ENCODE measurements around the gene CDH13. TPM values are rescaled to one million over a fixed set of nuclear protein-coding genes. Genes with fewer than 3 reads are reported as not detected.

CDH13 gene
- total RNA-seq, 1 experiment from 2014 or later = 34.5 TPM

GRCh38 chr16:83066011-83066410, 439.2 kb downstream of the CDH13 start:
- Histone ChIP-seq H3K4me3 (no peak overlapping the region), H3K9me3 (replicated peaks) (no peaks in the 10 kb centered on the region), H3K4me1 (no peaks in the 10 kb centered on the region), H3K27me3 (no peaks in the 10 kb centered on the region), H3K27ac (no peak overlapping the region), H3K36me3 (no peaks in the 10 kb centered on the region)
- no peak for DNase-seq

GRCh38 chr16:83066881-83067280, 440.1 kb downstream of the CDH13 start:
- no peak overlapping the region for H3K27ac ChIP-seq
- no peak overlapping the region for H3K4me3 ChIP-seq
- H3K27me3 ChIP-seq = no peaks in the 10 kb centered on the region
- H3K9me3 ChIP-seq (replicated peaks) = no peaks in the 10 kb centered on the region
- no peak for DNase-seq
- H3K36me3 ChIP-seq = no peaks in the 10 kb centered on the region
- no peaks in the 10 kb centered on the region for H3K4me1 ChIP-seq

GRCh38 chr16:83068686-83069085, 441.9 kb downstream of the CDH13 start:
- Histone ChIP-seq H3K27ac (no peak overlapping the region), H3K4me1 (no peaks in the 10 kb centered on the region), H3K27me3 (no peaks in the 10 kb centered on the region), H3K9me3 (replicated peaks) (no peaks in the 10 kb centered on the region), H3K36me3 (no peaks in the 10 kb centered on the region), H3K4me3 (no peak overlapping the region)
- peak in 1 of 2 experiments; percentile 31 for DNase-seq

GRCh38 chr16:83070416-83071209, 443.8 kb downstream of the CDH13 start:
- Histone ChIP-seq H3K9me3 (replicated peaks) (no peaks in the 10 kb centered on the region), H3K27me3 (no peaks in the 10 kb centered on the region), H3K36me3 (no peaks in the 10 kb centered on the region), H3K27ac (no peak overlapping the region), H3K4me1 (no peaks in the 10 kb centered on the region), H3K4me3 (no peak overlapping the region)
- DNase-seq = no peak

- Histone ChIP-seq H3K4me1 (no peaks in the 10 kb centered on the region), H3K4me3 (no peak overlapping the region), H3K27me3 (no peaks in the 10 kb centered on the region), H3K36me3 (no peaks in the 10 kb centered on the region), H3K27ac (no peak overlapping the region), H3K9me3 (replicated peaks) (no peaks in the 10 kb centered on the region)
- DNase-seq = no peak
These were observed 449.2 kb downstream of the CDH13 start for GRCh38 chr16:83075956-83076355.

- Histone ChIP-seq H3K36me3 (no peaks in the 10 kb centered on the region), H3K9me3 (replicated peaks) (no peaks in the 10 kb centered on the region), H3K27ac (no peak overlapping the region), H3K27me3 (no peaks in the 10 kb centered on the region), H3K4me1 (no peaks in the 10 kb centered on the region), H3K4me3 (no peak overlapping the region)
- no peak for DNase-seq
These were observed 456.6 kb downstream of the CDH13 start for GRCh38 chr16:83083361-83083760.

- Histone ChIP-seq H3K27ac (no peak overlapping the region), H3K4me1 (no peaks in the 10 kb centered on the region), H3K27me3 (no peaks in the 10 kb centered on the region), H3K36me3 (no peaks in the 10 kb centered on the region), H3K9me3 (replicated peaks) (no peaks in the 10 kb centered on the region), H3K4me3 (no peak overlapping the region)
- DNase-seq = no peak
These were observed 458.9 kb downstream of the CDH13 start for GRCh38 chr16:83085660-83086059.

- Histone ChIP-seq H3K9me3 (replicated peaks) (no peaks in the 10 kb centered on the region), H3K36me3 (no peaks in the 10 kb centered on the region), H3K27me3 (no peaks in the 10 kb centered on the region), H3K4me1 (no peaks in the 10 kb centered on the region), H3K4me3 (no peak overlapping the region), H3K27ac (no peak overlapping the region)
- no peak for DNase-seq
These were observed 469.3 kb downstream of the CDH13 start for GRCh38 chr16:83095941-83096692.

GRCh38 chr16:83098536-83098935, 471.8 kb downstream of the CDH13 start:
- H3K36me3 ChIP-seq = no peaks in the 10 kb centered on the region
- DNase-seq = no peak
- H3K9me3 ChIP-seq (replicated peaks) = no peaks in the 10 kb centered on the region
- H3K27ac ChIP-seq = no peak overlapping the region
- no peaks in the 10 kb centered on the region for H3K4me1 ChIP-seq
- H3K27me3 ChIP-seq = no peaks in the 10 kb centered on the region
- no peak overlapping the region for H3K4me3 ChIP-seq

GRCh38 chr16:83100679-83101078, 473.9 kb downstream of the CDH13 start:
- H3K27me3 ChIP-seq = no peaks in the 10 kb centered on the region
- no peaks in the 10 kb centered on the region for H3K9me3 ChIP-seq (replicated peaks)
- no peak for DNase-seq
- no peaks in the 10 kb centered on the region for H3K36me3 ChIP-seq
- H3K4me3 ChIP-seq = no peak overlapping the region
- no peaks in the 10 kb centered on the region for H3K4me1 ChIP-seq
- no peak overlapping the region for H3K27ac ChIP-seq

GRCh38 chr16:83102336-83102735, 475.6 kb downstream of the CDH13 start:
- DNase-seq = no peak
- Histone ChIP-seq H3K9me3 (replicated peaks) (no peaks in the 10 kb centered on the region), H3K27ac (no peak overlapping the region), H3K4me3 (no peak overlapping the region), H3K36me3 (no peaks in the 10 kb centered on the region), H3K4me1 (no peaks in the 10 kb centered on the region), H3K27me3 (no peaks in the 10 kb centered on the region)

- Histone ChIP-seq H3K27me3 (no peaks in the 10 kb centered on the region), H3K27ac (no peak overlapping the region), H3K9me3 (replicated peaks) (no peaks in the 10 kb centered on the region), H3K36me3 (no peaks in the 10 kb centered on the region), H3K4me1 (peaks cover 7% of the 10 kb centered on the region), H3K4me3 (no peak overlapping the region)
- no peak for DNase-seq
These were observed 478.7 kb downstream of the CDH13 start for GRCh38 chr16:83105279-83106077.

- no peaks in the 10 kb centered on the region for H3K27me3 ChIP-seq
These were observed 482.8 kb downstream of the CDH13 start for GRCh38 chr16:83109490-83110125.

GRCh38 chr16:83110269-83110668, 483.5 kb downstream of the CDH13 start:
- peak; percentile 40 to 69 for DNase-seq
- Histone ChIP-seq H3K9me3 (replicated peaks) (no peaks in the 10 kb centered on the region), H3K27ac (peak overlapping the region; percentile 12), H3K4me3 (no peak overlapping the region), H3K36me3 (no peaks in the 10 kb centered on the region), H3K27me3 (no peaks in the 10 kb centered on the region), H3K4me1 (peaks cover 9% of the 10 kb centered on the region)

More at GRCh38 chr16:83109490-83110125, 482.8 kb downstream of the CDH13 start:
- no peaks in the 10 kb centered on the region for H3K36me3 ChIP-seq
- H3K4me3 ChIP-seq = no peak overlapping the region
- DNase-seq = no peak
- H3K4me1 ChIP-seq = peaks cover 9% of the 10 kb centered on the region
- H3K9me3 ChIP-seq (replicated peaks) = no peaks in the 10 kb centered on the region
- H3K27ac ChIP-seq = peak overlapping the region; percentile 12

Measured in SJCRH30 (cell line).